KOPT-K1 (cell line): ENCODE data around the gene SH3D19.

Source experiments
- H3K27ac ChIP-seq: fragments of 200-600 bp; sonication (generic); 2 replicates; pipeline ENCODE4 v1.5.1; 2016; ENCODE audit warnings: antibody characterized with exemption, mild to moderate bottlenecking, low read depth, low read length; ENCODE audit not compliant: poor library complexity, severe bottlenecking
- H3K36me3 ChIP-seq: fragments of 200-600 bp; sonication (generic); 2 replicates; pipeline ENCODE4 v1.5.1; 2017; ENCODE audit warnings: antibody characterized with exemption, mild to moderate bottlenecking, low read length, moderate library complexity; ENCODE audit not compliant: insufficient read depth
- H3K9me3 ChIP-seq: fragments of 200-600 bp; sonication (generic); 2 replicates; pipeline ENCODE4 v1.5.1; 2017; ENCODE audit warnings: antibody characterized with exemption, low read length, mild to moderate bottlenecking; ENCODE audit not compliant: insufficient read depth, poor library complexity, severe bottlenecking

Gene SH3D19

DNA sequence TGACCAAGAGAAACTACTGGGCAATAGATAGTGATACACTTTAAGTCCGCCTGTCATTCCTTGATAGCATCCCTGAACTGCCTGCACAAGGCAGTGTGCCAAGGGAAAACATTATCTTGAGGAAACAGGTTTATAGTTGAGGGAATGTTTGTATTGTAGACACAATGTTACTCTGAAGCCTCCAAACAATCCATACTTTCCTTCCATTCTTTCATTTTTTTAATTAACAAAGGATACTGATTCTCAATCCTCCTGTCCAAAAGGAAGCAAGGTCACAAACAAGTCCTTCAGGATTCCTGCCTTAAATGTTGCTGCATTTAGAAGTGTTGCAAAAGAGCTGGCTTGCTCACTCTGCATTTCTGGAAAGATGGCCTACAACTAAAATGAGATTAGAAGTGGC, 110.1 kb downstream of the SH3D19 start:
- H3K36me3 ChIP-seq, result no peaks in the 10 kb centered on the region
- H3K27ac ChIP-seq, result no peak overlapping the region
- no peaks in the 10 kb centered on the region for H3K9me3 ChIP-seq

DNA sequence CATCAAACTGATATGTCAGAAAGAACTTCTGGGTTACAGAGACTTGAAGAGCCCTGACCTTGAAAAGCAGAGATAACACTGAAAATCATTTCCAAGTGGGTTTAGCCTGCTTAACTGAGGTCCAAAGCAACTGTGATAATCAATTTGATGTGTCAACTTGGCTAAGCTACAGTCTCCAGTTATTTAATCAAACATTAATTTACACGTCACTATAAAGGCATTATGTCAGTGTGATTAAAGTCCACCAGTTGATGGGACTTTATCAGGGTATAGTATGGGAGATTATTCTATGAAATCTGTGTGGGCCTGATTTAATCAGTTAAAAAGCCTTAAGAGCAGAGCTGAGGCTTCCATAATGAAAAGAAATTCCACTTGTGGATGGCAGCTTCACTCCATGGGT, 117.5 kb downstream of the SH3D19 start:
- no peak overlapping the region for H3K27ac ChIP-seq

DNA sequence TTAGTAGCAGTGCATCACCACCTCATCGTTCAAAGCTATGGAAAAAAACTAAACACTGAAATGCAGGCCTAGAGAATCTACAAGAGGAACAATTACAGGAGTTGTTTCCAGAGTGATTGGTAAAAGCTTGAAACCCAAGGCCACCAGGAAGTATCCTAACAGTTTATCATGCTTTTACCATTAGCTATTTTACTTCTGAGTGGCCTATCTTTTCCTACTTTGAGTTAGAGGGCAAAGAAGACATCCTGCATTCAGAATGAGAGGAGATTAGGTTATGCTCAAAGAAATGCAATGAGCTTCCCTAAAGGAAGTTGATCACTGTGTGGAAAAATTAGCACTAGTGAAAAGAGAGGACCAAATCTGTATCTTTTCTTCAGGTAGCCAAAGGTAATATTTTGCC, 118.2 kb downstream of the SH3D19 start:
- Histone ChIP-seq H3K27ac (no peak overlapping the region), H3K36me3 (no peaks in the 10 kb centered on the region)

More for the DNA sequence above, 117.5 kb downstream of the SH3D19 start:
- Histone ChIP-seq H3K9me3 (no peaks in the 10 kb centered on the region), H3K36me3 (no peaks in the 10 kb centered on the region)

DNA sequence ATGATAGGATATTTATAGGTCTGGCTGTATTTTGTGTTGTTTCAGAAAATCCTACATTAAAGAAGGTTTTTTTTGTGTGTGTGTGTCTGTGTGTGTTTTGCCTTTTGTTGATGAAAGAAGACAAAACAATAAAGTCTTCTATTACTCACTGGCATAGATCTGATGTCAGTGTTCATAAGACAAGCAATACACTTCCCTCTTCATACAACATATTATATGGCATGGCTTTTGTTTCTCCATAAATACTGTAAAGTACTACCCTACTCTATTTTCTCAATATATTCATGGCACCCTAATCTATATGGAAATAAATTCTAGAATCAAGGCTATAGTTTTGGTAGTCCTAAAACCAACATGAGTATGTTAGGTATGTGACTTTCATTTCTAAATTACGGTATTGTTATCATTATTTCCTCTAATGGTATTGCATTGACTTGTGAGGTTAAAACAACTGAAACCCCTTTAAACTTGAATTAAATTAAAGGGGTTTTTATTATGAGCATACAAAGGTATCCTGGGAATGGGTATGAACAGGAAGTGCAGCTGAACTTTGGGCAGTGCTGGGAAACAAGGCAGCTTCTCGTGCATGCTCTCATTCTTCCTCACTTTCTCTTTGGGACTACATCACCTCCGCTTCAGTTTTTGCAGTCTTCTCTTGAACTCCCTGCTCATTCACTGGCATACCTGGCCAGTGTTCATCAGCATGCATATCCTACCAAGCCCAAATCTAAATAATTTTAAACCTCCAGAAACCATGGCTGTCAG, 119.0 kb downstream of the SH3D19 start:
- Histone ChIP-seq H3K27ac (no peak overlapping the region), H3K36me3 (no peaks in the 10 kb centered on the region), H3K9me3 (no peaks in the 10 kb centered on the region)

More for the DNA sequence above, 118.2 kb downstream of the SH3D19 start:
- no peaks in the 10 kb centered on the region for H3K9me3 ChIP-seq

DNA sequence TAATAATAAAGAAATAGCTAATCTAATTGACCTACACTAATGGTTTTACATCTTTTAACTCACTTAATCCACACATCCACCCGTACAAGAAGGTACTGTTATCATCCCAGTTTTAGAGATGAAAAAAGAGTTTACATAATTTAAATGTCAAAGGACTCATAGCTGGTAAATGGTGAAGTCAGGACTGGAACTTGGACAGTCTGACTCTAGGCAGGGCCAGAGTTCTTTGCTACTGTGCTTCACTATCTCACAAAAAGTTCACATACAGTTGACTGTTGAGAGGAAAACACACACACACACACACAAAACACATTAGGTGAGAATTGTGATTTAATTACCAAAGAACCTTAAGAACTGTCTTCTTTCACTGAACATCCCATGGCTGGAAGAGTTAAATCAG, 119.7 kb downstream of the SH3D19 start:
- H3K9me3 ChIP-seq, result no peaks in the 10 kb centered on the region
- H3K36me3 ChIP-seq, result no peaks in the 10 kb centered on the region
- H3K27ac ChIP-seq, result no peak overlapping the region

DNA sequence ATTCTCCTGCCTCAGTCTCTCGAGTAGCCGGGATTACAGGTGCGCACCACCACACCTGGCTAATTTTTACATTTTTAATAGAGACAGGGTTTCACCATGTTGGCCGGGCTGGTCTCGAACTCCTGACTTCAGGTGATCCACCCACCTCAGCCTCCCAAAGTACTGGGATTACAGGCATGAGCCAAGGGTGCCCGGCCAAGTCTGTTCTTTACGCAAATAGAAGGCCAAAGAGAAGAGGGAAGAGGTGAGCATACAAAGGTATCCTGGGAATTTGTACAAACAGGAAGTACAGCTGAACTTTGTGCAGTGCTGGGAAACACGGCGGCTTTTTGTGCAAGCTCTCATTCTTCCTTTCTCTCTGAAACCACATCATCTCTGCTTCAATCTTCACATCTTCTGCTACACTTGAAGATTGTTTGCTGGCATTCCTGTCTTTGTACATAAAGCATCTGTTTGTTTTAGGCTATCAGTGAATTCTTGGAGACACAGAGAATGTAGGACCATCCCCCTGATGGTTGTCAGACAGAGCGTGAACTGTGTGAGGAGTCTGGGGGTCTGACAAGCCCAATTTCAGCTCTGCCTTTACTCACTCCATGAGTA, 120.4 kb downstream of the SH3D19 start:
- no peaks in the 10 kb centered on the region for H3K9me3 ChIP-seq
- H3K36me3 ChIP-seq, result no peaks in the 10 kb centered on the region
- H3K27ac ChIP-seq, result no peak overlapping the region

DNA sequence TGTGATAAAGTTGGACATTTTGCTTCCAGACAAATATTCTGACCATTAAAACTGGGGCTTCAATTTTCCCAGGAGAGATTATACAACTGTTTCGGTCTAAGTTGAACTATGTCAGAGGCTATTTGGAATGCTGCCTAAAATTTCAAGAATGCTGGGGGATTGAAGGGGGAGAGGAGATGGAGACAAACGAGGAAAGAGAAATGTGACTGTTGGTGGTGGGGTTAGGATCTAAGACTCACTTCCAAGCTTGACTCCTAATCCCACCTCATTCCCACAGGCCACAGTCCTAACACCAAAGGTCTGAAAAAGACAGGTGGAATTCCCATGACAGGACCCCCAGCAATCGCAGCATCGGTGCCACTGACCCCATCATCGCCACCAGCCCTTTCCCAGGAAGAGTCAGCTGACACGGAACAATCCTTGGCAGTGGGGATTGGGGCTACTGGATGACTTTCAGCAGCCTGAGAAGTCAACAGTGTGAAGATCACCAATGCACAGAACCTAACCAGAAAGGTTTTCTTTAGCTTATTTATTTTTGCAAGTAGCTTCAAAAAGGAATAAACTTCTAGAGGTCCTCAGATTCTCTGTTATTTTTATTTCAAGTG, 122.5 kb downstream of the SH3D19 start:
- Histone ChIP-seq H3K9me3 (no peaks in the 10 kb centered on the region), H3K36me3 (no peaks in the 10 kb centered on the region), H3K27ac (no peak overlapping the region)

DNA sequence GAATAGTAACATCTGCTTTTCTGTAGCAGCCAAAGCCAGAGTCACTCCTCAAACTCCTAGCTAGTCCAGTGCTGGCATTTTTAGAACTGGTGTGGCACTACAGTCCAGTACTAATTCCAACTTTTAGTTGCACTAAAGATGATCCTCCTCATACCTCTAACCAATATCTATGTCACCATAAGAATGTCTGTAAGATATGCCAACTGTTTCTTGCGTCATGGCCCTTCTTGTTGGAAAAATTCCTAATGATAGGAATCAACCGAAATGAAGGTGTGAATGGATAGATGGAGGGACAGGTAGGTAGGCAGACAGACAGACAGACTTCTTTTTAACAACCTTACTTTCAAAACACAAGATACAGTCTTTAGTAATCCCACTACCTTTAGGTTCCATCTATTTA, 123.0 kb downstream of the SH3D19 start:
- H3K36me3 ChIP-seq, result no peaks in the 10 kb centered on the region
- no peaks in the 10 kb centered on the region for H3K9me3 ChIP-seq
- no peak overlapping the region for H3K27ac ChIP-seq

DNA sequence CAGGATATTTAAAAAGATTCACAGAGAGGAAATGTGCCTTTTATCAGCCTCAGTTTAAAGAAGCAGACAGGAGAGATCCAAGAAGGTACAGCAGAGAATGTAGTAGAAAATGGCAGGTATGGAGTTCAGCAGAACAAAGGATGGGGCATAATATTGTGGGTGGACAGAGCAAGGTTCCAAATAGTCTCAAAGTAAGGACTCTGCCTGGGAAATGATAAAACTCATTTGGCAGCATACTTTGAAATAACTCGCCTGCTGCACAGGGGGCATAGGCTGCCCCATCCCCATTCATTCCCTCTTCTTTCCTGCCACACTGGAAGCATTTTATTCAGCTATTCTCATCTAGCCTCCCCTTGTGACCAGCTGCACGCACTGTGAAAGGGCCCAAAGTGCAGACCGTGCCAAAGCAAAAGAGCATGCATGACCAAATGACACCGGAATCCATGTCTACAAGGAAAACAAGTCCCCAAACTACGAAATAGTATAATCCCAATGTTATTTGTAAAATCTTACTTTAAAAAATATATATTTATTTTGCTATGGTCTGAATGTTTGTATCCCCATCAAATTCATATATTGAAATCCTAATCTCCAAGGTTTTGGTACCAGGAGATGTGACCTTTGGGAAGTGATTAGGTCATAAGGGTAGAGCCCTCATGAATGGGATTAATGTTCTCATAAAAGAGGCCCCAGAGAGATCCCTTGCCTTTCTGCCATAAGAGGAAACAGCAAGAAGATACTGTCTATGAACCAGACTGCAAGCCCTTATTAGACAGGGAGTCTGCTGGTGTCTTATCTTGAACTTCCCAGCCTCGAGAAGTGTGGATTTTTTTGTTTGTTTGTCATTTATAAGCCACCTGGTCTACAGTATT, 125.8 kb downstream of the SH3D19 start:
- Histone ChIP-seq H3K9me3 (no peaks in the 10 kb centered on the region), H3K27ac (no peak overlapping the region), H3K36me3 (no peaks in the 10 kb centered on the region)

DNA sequence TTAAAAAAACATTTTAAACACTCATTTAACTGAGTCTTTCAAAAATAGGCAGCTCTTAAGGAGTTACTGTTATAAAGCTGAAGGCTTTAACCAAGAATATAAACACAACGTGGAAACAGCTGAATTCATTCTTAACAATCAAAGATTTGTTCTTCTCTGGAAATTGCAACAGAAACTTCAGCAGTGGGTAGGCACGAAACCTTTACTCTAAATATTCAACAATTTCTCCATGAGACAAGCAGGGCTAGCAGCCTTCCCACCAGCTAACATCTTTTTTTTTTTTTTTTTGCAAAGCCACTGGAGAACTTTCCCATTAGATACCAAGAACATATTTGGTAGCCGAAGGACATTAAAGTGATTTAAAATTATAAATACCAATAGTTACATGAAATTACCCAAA, 126.7 kb downstream of the SH3D19 start:
- Histone ChIP-seq H3K27ac (no peak overlapping the region), H3K9me3 (no peaks in the 10 kb centered on the region), H3K36me3 (no peaks in the 10 kb centered on the region)

DNA sequence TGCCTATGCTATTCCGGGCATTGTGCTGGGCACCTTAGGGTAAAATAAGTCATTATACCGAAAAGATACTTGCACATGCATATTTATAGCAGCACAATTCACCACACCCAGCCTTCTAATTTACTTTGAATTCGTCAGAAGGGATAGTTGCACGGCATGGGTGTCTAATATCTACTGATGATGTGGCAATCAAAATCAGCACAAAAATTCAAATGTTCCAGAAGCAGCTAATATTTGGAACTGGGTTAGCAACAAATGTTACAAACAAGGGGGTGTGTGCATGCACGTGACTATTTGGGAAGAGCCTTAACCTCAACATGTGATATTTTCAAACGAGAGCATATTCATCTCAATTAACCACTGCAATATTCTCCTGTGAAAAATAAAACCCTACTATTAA, 128.2 kb downstream of the SH3D19 start:
- H3K27ac ChIP-seq, result no peak overlapping the region

DNA sequence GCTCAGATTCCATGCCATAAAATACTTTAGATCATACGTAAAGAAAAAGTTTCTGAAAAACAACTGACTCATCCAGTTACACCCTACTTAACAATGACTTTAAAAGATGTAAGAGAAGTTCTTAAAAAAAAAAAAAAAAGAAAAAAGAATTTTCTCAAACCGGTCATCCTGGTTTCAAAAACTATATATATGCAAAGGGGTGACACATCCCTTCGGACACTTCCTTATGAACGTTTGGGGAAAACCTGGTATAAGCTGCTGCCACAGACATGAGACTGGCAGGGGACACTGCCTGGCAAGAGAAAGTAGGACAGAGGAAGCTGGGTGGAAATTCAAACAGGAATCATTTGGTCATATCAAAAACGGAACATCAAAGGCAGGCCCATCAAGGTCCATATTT, 129.6 kb downstream of the SH3D19 start:
- no peak overlapping the region for H3K27ac ChIP-seq

More for the DNA sequence above, 128.2 kb downstream of the SH3D19 start:
- Histone ChIP-seq H3K9me3 (no peaks in the 10 kb centered on the region), H3K36me3 (no peaks in the 10 kb centered on the region)

DNA sequence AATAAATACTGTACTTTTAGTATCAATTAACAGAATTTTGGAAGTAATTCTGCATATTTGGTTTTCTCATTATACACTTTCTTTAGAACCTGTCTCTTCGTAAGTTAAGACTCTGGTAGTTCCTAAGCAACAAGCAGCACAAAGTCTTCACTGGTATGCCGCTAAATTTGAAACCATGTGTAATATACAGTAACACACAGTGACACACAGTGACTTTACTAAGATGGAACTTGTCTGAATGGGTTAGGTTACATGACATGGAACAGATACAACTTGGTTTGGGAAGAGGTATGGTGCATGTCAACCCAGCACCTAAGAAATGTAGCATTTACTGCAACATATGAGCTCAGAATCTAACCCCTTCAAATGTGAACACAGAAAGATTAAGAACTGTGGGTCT, 132.0 kb downstream of the SH3D19 start:
- H3K9me3 ChIP-seq, result no peaks in the 10 kb centered on the region
- H3K27ac ChIP-seq, result no peak overlapping the region
- no peaks in the 10 kb centered on the region for H3K36me3 ChIP-seq

More for the DNA sequence above, 129.6 kb downstream of the SH3D19 start:
- Histone ChIP-seq H3K36me3 (no peaks in the 10 kb centered on the region), H3K9me3 (no peaks in the 10 kb centered on the region)

DNA sequence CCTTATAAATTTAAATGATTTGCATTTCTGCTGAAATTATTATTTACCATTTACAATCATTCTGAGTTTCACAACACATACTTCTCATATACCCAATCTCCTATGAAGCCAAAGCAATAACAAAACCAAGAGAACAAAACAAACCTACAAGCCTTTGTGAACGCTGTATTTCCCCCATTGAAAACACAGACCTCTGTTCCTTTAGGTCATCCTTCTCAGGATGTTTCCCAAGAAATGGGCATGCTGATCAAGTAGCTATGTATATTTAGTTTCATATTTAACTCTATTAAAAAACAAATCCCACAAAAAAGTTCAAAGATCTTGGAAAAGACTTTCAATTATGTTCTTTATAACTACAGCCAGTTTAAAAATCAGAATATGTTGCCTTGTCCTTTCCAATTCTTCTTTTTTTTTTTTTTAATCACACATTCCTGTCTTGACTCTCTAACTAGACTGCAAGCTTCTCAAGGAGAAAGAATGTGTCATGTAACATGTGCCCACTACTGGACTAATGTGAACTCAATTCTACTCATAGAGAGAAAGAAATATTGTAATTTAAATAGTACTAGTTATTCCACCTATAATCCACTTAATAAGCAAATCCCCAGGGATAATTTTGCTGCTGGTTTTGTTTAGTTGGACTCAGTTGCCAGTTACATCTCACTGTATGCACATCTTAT, 132.7 kb downstream of the SH3D19 start:
- H3K36me3 ChIP-seq, result no peaks in the 10 kb centered on the region
- H3K27ac ChIP-seq, result no peak overlapping the region
- no peaks in the 10 kb centered on the region for H3K9me3 ChIP-seq
